ENCODE measurements around the gene GSAP. TPM values are rescaled to one million over a fixed set of nuclear protein-coding genes. Genes with fewer than 3 reads are reported as not detected.
A peak's percentile ranks its signal among the peaks of the same experiment; 100 is the strongest.

The GSAP gene
- total and polyA plus RNA-seq, 2 of the 4 experiments (the other 2 are of a cell fraction): 1.6 to 1.8 TPM

- Histone ChIP-seq H4K8ac (ENCODE audit: low read depth in 2 of 2, low read length in 2 of 2) (no peak overlapping the region), H3K9me1 (ENCODE audit: insufficient read depth, low read length) (peaks cover 4% of the 10 kb centered on the region), H3K4me3 (ENCODE audit: insufficient read depth, low read depth, low read length) (no peak overlapping the region), H2BK120ac (ENCODE audit: low read depth, low read length) (peak overlapping the region; percentile 1; the same call in 1 of the 2 replicates), H3K4me2 (ENCODE audit: low read depth, low read length) (no peak overlapping the region; the same call in 1 of the 2 replicates), H4K5ac (ENCODE audit: low read depth, low read length) (no peak overlapping the region), H3K79me1 (ENCODE audit: low read depth in 1 of 2, low read length in 2 of 2) (no peaks in the 10 kb centered on the region), H3K9ac (ENCODE audit: low read depth, low read length) (no peak overlapping the region), H4K91ac (ENCODE audit: insufficient read depth, low read depth, low read length) (no peak overlapping the region), H3K9me3 (ENCODE audit: control insufficient read depth, insufficient read depth, low read length) (no peaks in the 10 kb centered on the region), H2BK5ac (ENCODE audit: low read depth, low read length, poor library complexity, severe bottlenecking) (no peak overlapping the region), H3K4ac (ENCODE audit: low read depth, low read length) (peak overlapping the region; percentile 11; the same call in 1 of the 2 replicates), H4K20me1 (ENCODE audit: insufficient read depth, low read length) (no peaks in the 10 kb centered on the region), H3K27ac (ENCODE audit: insufficient read depth, low read length) (no peak overlapping the region), H3K4me1 (ENCODE audit: control insufficient read depth, insufficient read depth, low read length) (peaks cover 9% of the 10 kb centered on the region), H3K56ac (ENCODE audit: extremely low read depth, insufficient read depth, low read length) (no peak overlapping the region), H3K36me3 (ENCODE audit: control insufficient read depth, insufficient read depth, low read length) (no peaks in the 10 kb centered on the region), H2BK20ac (ENCODE audit: low read depth, low read length) (no peak overlapping the region), H2AFZ (replicated peaks; ENCODE audit: low read length, poor library complexity) (peak overlapping the region; percentile 9), H2BK15ac (ENCODE audit: low read depth, low read length) (no peak overlapping the region), H2AK9ac (replicated peaks; ENCODE audit: low read depth, low read length, poor library complexity) (no peak overlapping the region), H3K27me3 (ENCODE audit: control insufficient read depth, insufficient read depth, low read length) (no peaks in the 10 kb centered on the region), H3K14ac (replicated peaks; ENCODE audit: low read depth, low read length) (peak overlapping the region; percentile 65), H2AK5ac (ENCODE audit: low read depth, low read length) (no peak overlapping the region; the same call in 1 of the 2 replicates), H3K18ac (ENCODE audit: low read depth, low read length) (0 out of 2 replicates have a peak overlapping the region, but pooled peaks have one; percentile 88), H3K23ac (ENCODE audit: low read depth, low read length) (no peak overlapping the region)
- WGBS, 2 experiments (ENCODE audit: extremely low coverage in 2 of 2, insufficient read length in 1 of 2): no CpG with 5 or more reads among the region's 2 CpGs
- intact Hi-C loops (cut with micrococcal nuclease): no loop called here
- in situ Hi-C loops (cut with MboI; ENCODE audit: low sequenced_read_pairs): no loop called here
- peak; percentile 57 for DNase-seq
- TF ChIP-seq BHLHE40 (IDR thresholded peaks at IDR 0.05; ENCODE audit: low read depth, low read length): no peak
- TF ChIP-seq RAD21 (IDR thresholded peaks at IDR 0.05; ENCODE audit: low read length): no peak
- TF ChIP-seq MAZ (IDR thresholded peaks at IDR 0.05; ENCODE audit: borderline replicate concordance, low read depth, low read length): no peak
- TF ChIP-seq RFX5 (IDR thresholded peaks at IDR 0.05; ENCODE audit: low read depth, low read length): no peak
- TF ChIP-seq CEBPB (IDR thresholded peaks at IDR 0.05; ENCODE audit: low read depth, low read length): no peak
- no peak for TF ChIP-seq MAFK (IDR thresholded peaks at IDR 0.05; ENCODE audit: low read depth, low read length)
- TF ChIP-seq SMC3 (IDR thresholded peaks at IDR 0.05; ENCODE audit: low read depth, low read length): no peak
- TF ChIP-seq, protein P1, sequence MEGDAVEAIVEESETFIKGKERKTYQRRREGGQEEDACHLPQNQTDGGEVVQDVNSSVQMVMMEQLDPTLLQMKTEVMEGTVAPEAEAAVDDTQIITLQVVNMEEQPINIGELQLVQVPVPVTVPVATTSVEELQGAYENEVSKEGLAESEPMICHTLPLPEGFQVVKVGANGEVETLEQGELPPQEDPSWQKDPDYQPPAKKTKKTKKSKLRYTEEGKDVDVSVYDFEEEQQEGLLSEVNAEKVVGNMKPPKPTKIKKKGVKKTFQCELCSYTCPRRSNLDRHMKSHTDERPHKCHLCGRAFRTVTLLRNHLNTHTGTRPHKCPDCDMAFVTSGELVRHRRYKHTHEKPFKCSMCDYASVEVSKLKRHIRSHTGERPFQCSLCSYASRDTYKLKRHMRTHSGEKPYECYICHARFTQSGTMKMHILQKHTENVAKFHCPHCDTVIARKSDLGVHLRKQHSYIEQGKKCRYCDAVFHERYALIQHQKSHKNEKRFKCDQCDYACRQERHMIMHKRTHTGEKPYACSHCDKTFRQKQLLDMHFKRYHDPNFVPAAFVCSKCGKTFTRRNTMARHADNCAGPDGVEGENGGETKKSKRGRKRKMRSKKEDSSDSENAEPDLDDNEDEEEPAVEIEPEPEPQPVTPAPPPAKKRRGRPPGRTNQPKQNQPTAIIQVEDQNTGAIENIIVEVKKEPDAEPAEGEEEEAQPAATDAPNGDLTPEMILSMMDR (conservative IDR thresholded peaks at IDR 0.05; ENCODE audit: low read depth, low read length): no peak
- TF ChIP-seq MXI1 (IDR thresholded peaks at IDR 0.05; ENCODE audit: borderline replicate concordance, low read depth, low read length): no peak
- ATAC-seq (ENCODE audit: low read depth): peak; percentile 52
- BruUV-seq (replicated peaks): no TSS peak
- dilution Hi-C loops (cut with HindIII; ENCODE audit: low sequenced_read_pairs, unreplicated experiment): no loop called here
- ChIA-PET POLR2A (ENCODE audit: unreplicated experiment) (no interaction called here), CTCF (interaction anchor here (0.6 kb wide), 2 partner anchors 53 to 1351 kb away, joined by 3 read pairs; no protein-coding TSS in a partner anchor)
Observed at GRCh38 chr7:77453531-77453930, 37.4 kb upstream of the GSAP start.

Data from IMR-90 (cell line).